AG10803 (cell line): Measurements from ENCODE around the gene GPATCH2.
A peak's percentile ranks its signal among the peaks of the same experiment; 100 is the strongest.

Experiments
- DNase-seq: peaks from one replicate; pipeline ENCODE4 v3.0.0; 2010; ENCODE audit warnings: low read depth
- H3K4me3 ChIP-seq: 2 replicates; pipeline ENCODE4 v1.5.1; 2011; ENCODE audit warnings: mild to moderate bottlenecking, low read length, control low read depth
- TF ChIP-seq, protein P1 (sequence below): conservative IDR thresholded peaks from 2 replicates; pipeline ENCODE4 v1.5.1; 2011; ENCODE audit warnings: mild to moderate bottlenecking, low read length, control low read depth, inconsistent platforms

The GPATCH2 gene

DNA sequence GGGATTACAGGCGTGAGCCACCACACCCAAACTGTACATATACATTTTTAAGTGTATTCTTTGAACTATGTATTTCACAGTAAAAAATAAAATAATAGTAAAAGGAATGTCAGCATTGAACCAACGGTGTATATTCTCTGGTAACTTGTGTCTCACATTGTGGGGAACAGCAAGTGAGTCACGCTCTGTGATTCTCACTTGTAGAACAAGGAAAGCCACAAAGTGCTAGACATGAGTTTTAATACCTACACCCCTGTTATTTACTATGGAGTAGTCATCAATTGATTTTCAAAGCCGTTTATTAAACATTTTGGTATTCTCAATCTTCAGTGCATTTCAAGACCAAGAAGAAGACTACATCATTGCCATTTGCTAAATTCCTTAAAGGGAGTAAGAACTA, 197.2 kb downstream of the GPATCH2 start:
- TF ChIP-seq, protein P1, sequence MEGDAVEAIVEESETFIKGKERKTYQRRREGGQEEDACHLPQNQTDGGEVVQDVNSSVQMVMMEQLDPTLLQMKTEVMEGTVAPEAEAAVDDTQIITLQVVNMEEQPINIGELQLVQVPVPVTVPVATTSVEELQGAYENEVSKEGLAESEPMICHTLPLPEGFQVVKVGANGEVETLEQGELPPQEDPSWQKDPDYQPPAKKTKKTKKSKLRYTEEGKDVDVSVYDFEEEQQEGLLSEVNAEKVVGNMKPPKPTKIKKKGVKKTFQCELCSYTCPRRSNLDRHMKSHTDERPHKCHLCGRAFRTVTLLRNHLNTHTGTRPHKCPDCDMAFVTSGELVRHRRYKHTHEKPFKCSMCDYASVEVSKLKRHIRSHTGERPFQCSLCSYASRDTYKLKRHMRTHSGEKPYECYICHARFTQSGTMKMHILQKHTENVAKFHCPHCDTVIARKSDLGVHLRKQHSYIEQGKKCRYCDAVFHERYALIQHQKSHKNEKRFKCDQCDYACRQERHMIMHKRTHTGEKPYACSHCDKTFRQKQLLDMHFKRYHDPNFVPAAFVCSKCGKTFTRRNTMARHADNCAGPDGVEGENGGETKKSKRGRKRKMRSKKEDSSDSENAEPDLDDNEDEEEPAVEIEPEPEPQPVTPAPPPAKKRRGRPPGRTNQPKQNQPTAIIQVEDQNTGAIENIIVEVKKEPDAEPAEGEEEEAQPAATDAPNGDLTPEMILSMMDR, result no peak
- DNase-seq, result no peak
- no peak overlapping the region for H3K4me3 ChIP-seq

DNA sequence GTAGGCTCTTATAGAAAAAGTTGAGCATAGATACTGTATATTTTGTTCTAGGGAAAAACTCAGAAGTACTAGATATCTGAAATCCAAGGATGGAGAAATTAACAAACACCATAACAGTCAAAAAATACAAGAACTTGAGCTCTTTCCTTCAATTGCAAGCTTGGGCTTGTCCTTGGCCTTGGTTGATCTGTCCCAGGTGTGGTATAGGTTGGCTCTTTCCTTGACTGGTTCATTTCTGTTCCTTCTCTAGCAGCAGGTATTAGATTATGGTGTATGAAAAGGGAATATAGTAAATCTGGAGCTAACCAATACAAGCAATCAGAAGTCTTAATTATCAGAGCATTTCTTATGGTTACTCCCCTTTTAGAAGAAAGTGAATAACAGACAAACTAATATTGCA, 198.6 kb downstream of the GPATCH2 start:
- DNase-seq, result no peak
- TF ChIP-seq, protein P1, result no peak

DNA sequence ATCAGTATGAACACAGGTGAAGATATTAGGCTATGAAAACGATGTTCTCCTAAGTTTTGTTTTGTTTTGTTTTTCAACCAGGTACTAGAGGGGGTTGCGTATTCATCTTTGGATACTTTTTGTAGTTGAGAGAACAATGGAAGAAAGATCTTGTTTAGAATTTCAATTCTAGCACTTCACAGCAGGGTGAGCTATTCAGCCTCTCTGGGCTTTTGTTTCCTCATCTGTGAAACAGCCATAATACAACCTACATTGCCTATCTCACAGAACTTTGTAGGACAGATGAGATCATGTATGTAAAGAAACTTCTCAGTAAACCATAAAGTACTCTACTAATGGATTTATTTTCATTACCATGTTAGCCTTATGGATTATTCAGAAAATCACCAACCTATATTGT, 199.5 kb downstream of the GPATCH2 start:
- DNase-seq, result no peak
- TF ChIP-seq, protein P1, result peak; percentile 20
- no peak overlapping the region for H3K4me3 ChIP-seq

More for the DNA sequence above, 198.6 kb downstream of the GPATCH2 start:
- no peak overlapping the region for H3K4me3 ChIP-seq

DNA sequence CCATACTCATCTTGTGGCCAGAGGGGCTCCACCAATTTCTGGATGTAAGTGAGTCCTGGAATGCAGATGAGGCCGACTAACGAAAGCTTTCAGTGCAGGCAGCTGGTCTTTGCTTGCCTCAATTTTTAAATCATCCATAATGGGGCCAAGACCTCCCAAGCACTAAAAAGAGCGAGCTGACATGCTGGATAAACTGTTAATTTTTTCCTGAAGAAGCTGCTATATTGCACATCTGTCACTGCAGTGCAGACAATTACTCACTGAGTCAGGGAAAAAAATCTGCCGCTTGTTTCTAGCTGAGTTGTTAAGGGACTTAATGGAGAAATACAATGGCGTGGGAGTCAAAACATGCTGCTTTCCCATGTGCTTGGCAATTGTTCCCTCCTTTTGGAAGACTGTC, 205.5 kb downstream of the GPATCH2 start:
- DNase-seq, result peak; percentile 63
- TF ChIP-seq, protein P1, result no peak
- no peak overlapping the region for H3K4me3 ChIP-seq

DNA sequence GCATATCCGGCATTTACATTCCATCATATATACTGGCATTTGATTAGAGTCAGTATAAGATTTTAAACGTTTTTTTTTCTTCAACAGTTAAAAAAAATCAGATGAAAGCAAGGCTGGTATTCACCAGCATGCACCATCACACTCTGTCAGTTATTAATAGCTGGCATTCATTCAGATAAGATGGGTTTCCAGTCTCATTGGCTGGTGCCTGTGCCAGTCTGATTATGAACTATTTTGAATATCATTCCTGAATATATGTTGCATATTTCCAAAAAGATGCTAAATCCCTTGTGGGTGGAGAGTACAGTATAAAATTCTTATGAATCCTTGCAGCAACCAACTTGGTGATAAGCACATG, 211.7 kb downstream of the GPATCH2 start:
- TF ChIP-seq, protein P1, result no peak
- DNase-seq, result no peak
- no peak overlapping the region for H3K4me3 ChIP-seq

DNA sequence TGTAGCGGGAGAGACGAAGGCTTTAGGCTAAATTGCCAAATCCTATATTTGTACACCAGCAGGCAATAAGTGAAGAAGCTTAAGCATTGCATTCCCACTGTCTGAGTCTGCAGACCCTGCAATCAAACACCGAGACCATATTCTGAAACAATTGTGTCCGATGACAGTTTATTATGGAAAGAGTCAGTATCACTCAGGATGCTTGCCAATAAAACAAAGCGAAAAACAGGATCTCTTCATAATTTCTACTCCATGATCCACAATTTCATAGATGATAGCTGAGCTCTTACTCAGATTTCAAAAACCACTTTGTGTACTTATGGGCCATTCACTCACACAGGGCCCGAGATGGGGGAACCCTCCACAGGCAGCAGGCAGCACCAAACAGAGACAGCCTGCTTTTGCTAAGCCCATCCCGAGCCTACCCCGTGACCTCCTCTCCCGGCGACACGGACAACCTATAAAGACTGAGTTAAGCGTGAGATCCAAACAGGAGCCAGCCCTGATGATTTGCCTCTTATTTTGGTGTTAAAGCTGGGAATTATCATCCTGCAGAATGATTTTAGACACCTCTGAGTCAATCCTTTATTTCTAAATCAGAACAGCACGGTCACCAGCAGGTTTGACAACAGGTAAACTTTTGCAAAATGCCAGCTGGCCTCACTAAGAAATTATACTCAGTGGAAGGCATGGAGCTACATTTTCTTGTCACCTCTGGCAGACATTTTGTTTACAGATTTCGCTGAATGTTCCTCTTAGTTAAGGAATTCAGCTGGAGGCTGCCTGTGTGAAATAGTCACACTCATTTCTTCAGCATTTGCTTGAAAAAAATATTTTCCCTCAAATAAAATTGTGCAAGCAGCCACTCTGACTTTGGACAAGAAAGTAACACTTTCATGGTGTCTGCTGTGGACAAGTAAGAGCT, 212.4 kb downstream of the GPATCH2 start:
- DNase-seq, result no peak
- H3K4me3 ChIP-seq, result no peak overlapping the region
- TF ChIP-seq, protein P1, result no peak

DNA sequence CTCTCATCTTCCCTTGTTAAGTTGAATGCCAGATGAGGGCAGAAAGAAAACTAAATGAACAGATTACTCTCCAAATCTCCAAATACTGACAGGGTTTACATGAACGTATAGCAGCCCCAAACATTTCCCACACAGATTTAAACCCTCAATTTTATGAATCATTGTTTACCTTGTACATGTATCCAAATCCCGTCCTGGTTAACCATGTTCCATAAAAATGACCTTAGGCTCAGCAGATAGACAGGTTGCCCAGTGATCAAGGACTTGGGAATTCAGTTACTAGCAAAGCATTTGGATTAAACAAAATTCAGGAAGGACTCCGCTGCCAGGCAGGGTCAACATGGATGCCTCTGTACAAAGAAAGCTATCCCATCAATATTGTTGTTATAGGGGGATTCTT, 213.5 kb downstream of the GPATCH2 start:
- TF ChIP-seq, protein P1, result no peak
- H3K4me3 ChIP-seq, result no peak overlapping the region
- no peak for DNase-seq
